Measurements from ENCODE around the gene SLIT3.

DNA sequence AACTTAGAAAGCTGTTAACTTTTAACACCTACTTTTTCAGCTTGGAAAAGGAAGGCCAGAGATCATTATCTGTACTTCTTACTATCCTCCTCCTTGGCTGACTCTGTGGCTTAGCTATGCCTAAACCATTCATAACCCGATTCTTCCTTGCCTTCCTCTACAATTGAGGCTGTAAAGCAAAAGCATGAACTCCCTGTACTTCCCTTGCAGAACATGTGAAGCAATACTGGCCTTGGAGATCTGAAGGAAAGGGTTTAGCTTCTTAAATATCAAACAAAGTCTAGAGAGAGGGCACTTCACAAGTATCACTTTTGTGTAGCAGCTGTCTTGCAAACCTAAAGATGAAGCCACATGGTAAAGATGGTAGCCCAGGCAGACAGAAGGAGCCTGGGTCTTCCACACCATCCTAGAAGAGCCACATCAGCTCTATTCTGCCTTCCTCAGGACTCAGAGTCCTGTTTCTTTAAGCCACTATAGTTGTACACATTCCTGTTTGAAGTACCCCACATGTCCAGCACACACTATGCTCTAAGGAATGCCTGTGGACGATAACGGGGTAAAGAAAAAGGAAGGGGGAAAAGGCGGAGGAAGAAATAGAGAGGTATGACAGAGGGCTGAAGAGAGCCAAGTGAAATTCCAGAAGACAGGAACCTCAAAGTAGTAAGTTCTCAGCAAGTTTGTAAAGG is 169.2 kb downstream of the SLIT3 start:
- TF ChIP-seq CTCF (IDR thresholded peaks at IDR 0.05; ENCODE audit: low read depth, low read length) = no peak
- TF ChIP-seq EZH2phosphoT487 (IDR thresholded peaks at IDR 0.05; ENCODE audit: low read depth) = no peak
